ENCODE results near the gene ZSCAN1. TPM values are rescaled to one million over a fixed set of nuclear protein-coding genes. Genes with fewer than 3 reads are reported as not detected.
A peak's percentile ranks its signal among the peaks of the same experiment; 100 is the strongest.

The ZSCAN1 gene
- total RNA-seq, 1 experiment from 2014 or later, result 1.3 TPM

DNA sequence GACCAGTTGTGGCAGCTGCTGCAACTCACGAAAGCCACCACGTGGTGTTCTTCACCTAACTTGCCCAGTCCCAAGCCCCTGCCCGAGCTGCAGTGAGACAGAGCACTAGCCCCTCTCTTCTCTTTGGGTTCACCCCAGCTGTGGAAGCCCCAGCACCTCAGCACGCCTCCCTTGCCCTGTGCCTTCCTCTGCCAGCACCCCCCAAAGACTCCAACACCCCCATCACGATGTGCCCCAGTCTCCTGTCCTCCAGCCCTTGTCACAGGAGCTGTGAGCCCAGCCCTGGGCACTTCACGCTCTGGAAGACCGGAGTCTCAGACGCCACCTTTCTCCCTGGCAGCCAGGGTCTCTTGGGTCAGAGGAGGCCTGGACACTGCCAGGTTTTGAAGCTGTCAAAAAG lies 23.0 kb downstream of the ZSCAN1 start (continued):
- TF ChIP-seq FOXP4 (CRISPR knock-in tag; IDR thresholded peaks at IDR 0.05), result no peak
- no peak for TF ChIP-seq CREM (CRISPR knock-in tag; IDR thresholded peaks at IDR 0.05)
- TF ChIP-seq ZNF396 (CRISPR knock-in tag; IDR thresholded peaks at IDR 0.05; ENCODE audit: borderline replicate concordance), result no peak
- no peak for TF ChIP-seq GABPB1 (CRISPR knock-in tag; IDR thresholded peaks at IDR 0.05)

GRCh38 chr19:58058467-58058866 lies 24.6 kb downstream of the ZSCAN1 start:
- Mint-ChIP-seq H3K36me3 (peaks cover 14% of the 10 kb centered on the region), H3K27ac (peak overlapping the region; percentile 93), H3K27me3 (ENCODE audit: low read depth) (peaks cover 6% of the 10 kb centered on the region), H3K4me1 (peaks cover 26% of the 10 kb centered on the region), H3K4me3 (peak overlapping the region; percentile 69), H3K9me3 (peaks cover 10% of the 10 kb centered on the region)
- no peak for DNase-seq (ENCODE audit: low spot score)
- ChIA-PET POLR2A (interaction anchor here (0.6 to 2.7 kb wide), 12 partner anchors 9 to 571 kb away, joined by 3 to 16 read pairs (median 4); partner anchors contain the start of genes ZNF329, ZNF419, ZNF606 and ZSCAN18), CTCF (interaction anchor here (0.9 to 3.5 kb wide), 9 partner anchors 12 to 142 kb away, joined by 3 to 30 read pairs (median 3); partner anchors contain the start of genes ZNF329 and ZNF417)
- no peak for ATAC-seq
- TF ChIP-seq ZNF425 (CRISPR knock-in tag; conservative IDR thresholded peaks at IDR 0.05), result no peak
- no peak for TF ChIP-seq MAX (CRISPR knock-in tag; IDR thresholded peaks at IDR 0.05)
- TF ChIP-seq NFYB (CRISPR knock-in tag; conservative IDR thresholded peaks at IDR 0.05; ENCODE audit: low read depth), result no peak
- no peak for TF ChIP-seq ZNF232 (CRISPR knock-in tag; IDR thresholded peaks at IDR 0.05)
- TF ChIP-seq JUN (CRISPR knock-in tag; IDR thresholded peaks at IDR 0.05), result no peak
- TF ChIP-seq E2F4 (CRISPR knock-in tag; IDR thresholded peaks at IDR 0.05; ENCODE audit: borderline replicate concordance, low read depth), result no peak
- TF ChIP-seq, protein P1, sequence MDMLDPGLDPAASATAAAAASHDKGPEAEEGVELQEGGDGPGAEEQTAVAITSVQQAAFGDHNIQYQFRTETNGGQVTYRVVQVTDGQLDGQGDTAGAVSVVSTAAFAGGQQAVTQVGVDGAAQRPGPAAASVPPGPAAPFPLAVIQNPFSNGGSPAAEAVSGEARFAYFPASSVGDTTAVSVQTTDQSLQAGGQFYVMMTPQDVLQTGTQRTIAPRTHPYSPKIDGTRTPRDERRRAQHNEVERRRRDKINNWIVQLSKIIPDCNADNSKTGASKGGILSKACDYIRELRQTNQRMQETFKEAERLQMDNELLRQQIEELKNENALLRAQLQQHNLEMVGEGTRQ (CRISPR knock-in tag; IDR thresholded peaks at IDR 0.05), result no peak
- TF ChIP-seq ZNF219 (CRISPR knock-in tag; IDR thresholded peaks at IDR 0.05; ENCODE audit: borderline replicate concordance), result no peak
- no peak for TF ChIP-seq E2F1 (CRISPR knock-in tag; IDR thresholded peaks at IDR 0.05)
- TF ChIP-seq ATF6 (CRISPR knock-in tag; IDR thresholded peaks at IDR 0.05), result no peak
- TF ChIP-seq FOXP1 (CRISPR knock-in tag; IDR thresholded peaks at IDR 0.05; ENCODE audit: borderline replicate concordance), result no peak
- TF ChIP-seq, protein P2, sequence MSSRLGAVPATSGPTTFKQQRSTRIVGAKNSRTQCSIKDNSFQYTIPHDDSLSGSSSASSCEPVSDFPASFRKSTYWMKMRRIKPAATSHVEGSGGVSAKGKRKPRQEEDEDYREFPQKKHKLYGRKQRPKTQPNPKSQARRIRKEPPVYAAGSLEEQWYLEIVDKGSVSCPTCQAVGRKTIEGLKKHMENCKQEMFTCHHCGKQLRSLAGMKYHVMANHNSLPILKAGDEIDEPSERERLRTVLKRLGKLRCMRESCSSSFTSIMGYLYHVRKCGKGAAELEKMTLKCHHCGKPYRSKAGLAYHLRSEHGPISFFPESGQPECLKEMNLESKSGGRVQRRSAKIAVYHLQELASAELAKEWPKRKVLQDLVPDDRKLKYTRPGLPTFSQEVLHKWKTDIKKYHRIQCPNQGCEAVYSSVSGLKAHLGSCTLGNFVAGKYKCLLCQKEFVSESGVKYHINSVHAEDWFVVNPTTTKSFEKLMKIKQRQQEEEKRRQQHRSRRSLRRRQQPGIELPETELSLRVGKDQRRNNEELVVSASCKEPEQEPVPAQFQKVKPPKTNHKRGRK (CRISPR knock-in tag; IDR thresholded peaks at IDR 0.05; ENCODE audit: borderline replicate concordance), result no peak
- TF ChIP-seq, protein P3, sequence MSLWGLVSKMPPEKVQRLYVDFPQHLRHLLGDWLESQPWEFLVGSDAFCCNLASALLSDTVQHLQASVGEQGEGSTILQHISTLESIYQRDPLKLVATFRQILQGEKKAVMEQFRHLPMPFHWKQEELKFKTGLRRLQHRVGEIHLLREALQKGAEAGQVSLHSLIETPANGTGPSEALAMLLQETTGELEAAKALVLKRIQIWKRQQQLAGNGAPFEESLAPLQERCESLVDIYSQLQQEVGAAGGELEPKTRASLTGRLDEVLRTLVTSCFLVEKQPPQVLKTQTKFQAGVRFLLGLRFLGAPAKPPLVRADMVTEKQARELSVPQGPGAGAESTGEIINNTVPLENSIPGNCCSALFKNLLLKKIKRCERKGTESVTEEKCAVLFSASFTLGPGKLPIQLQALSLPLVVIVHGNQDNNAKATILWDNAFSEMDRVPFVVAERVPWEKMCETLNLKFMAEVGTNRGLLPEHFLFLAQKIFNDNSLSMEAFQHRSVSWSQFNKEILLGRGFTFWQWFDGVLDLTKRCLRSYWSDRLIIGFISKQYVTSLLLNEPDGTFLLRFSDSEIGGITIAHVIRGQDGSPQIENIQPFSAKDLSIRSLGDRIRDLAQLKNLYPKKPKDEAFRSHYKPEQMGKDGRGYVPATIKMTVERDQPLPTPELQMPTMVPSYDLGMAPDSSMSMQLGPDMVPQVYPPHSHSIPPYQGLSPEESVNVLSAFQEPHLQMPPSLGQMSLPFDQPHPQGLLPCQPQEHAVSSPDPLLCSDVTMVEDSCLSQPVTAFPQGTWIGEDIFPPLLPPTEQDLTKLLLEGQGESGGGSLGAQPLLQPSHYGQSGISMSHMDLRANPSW (CRISPR knock-in tag; conservative IDR thresholded peaks at IDR 0.05; ENCODE audit: low read depth), result no peak
- TF ChIP-seq EMX1 (CRISPR knock-in tag; IDR thresholded peaks at IDR 0.05), result no peak
- no peak for TF ChIP-seq ZNF263 (CRISPR knock-in tag; IDR thresholded peaks at IDR 0.05; ENCODE audit: low read depth)
- TF ChIP-seq FOXJ3 (CRISPR knock-in tag; IDR thresholded peaks at IDR 0.05; ENCODE audit: borderline replicate concordance), result no peak
- no peak for TF ChIP-seq RELA (CRISPR knock-in tag; IDR thresholded peaks at IDR 0.05; ENCODE audit: borderline replicate concordance)
